ENCODE measurements around the gene DYNC1I1. TPM values are rescaled to one million over a fixed set of nuclear protein-coding genes. Genes with fewer than 3 reads are reported as not detected.

DYNC1I1 gene
- total RNA-seq, 2 experiments from 2014 or later, result 0.08 TPM; not detected in 1

DNA sequence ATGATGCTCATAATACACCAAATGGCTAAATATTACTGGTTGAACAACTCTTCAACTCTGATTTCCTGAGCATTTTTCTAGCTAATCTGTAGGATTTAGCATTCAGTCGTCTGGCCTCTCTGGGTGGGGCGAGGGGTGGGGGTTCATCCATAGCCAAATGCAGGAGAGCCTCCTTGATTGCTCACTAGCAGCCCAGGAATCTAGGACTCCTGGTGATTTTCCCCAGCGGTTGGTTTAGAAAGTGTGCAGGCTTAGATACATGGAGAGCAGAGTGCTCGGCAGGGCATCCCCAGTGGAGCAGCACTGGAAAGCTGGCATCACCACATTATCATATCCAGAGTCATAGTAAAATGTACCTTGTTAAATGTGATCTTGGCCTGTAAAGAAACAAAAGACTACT, 136.1 kb downstream of the DYNC1I1 start:
- H3K36me3 ChIP-seq (ENCODE audit: insufficient read depth, low read length), result no peaks in the 10 kb centered on the region
- DNase-seq, result no peak
- no peak overlapping the region for H3K27ac Mint-ChIP-seq
- POLR2A ChIA-PET, result no interaction called here
- no peaks in the 10 kb centered on the region for H3K4me1 ChIP-seq (ENCODE audit: insufficient read depth, low read length)
- H3K9me3 ChIP-seq (ENCODE audit: control insufficient read depth in 1 of 2, insufficient read depth in 1 of 2, low read length in 2 of 2), result no peaks in the 10 kb centered on the region
- no peak for TF ChIP-seq CTCF (IDR thresholded peaks at IDR 0.05)
- no peak overlapping the region for H3K4me3 ChIP-seq (ENCODE audit: low read length)
- H3K27me3 Mint-ChIP-seq, result peaks cover 26% of the 10 kb centered on the region
- H3K9me3 Mint-ChIP-seq, result no peaks in the 10 kb centered on the region
- H3K27ac ChIP-seq (ENCODE audit: low read depth in 1 of 2, low read length in 2 of 2), result no peak overlapping the region
- no peaks in the 10 kb centered on the region for H3K4me1 Mint-ChIP-seq (ENCODE audit: low read depth)
- no peaks in the 10 kb centered on the region for H3K36me3 Mint-ChIP-seq (ENCODE audit: low read depth)
- no peak for ATAC-seq (ENCODE audit: poor library complexity)
- CTCF ChIA-PET, result no interaction called here
- intact Hi-C loops (cut with DNase I, micrococcal nuclease), result no loop called here
- no peaks in the 10 kb centered on the region for H3K27me3 ChIP-seq (ENCODE audit: control insufficient read depth in 1 of 2, insufficient read depth in 2 of 2, low read length in 2 of 2)
- no peak overlapping the region for H3K4me3 Mint-ChIP-seq

- no peaks in the 10 kb centered on the region for H3K9me3 Mint-ChIP-seq
- Histone ChIP-seq H3K4me1 (ENCODE audit: insufficient read depth, low read length) (no peaks in the 10 kb centered on the region), H3K9me3 (ENCODE audit: control insufficient read depth in 1 of 2, insufficient read depth in 1 of 2, low read length in 2 of 2) (no peaks in the 10 kb centered on the region), H3K27ac (ENCODE audit: low read depth in 1 of 2, low read length in 2 of 2) (no peak overlapping the region), H3K36me3 (ENCODE audit: insufficient read depth, low read length) (no peaks in the 10 kb centered on the region), H3K4me3 (ENCODE audit: low read length) (no peak overlapping the region), H3K27me3 (ENCODE audit: control insufficient read depth in 1 of 2, insufficient read depth in 2 of 2, low read length in 2 of 2) (peaks cover 0 to 4% of the 10 kb centered on the region in 2 experiments)
- H3K27ac Mint-ChIP-seq, result no peak overlapping the region
- H3K27me3 Mint-ChIP-seq, result peaks cover 42% of the 10 kb centered on the region
- H3K4me3 Mint-ChIP-seq, result no peak overlapping the region
- POLR2A ChIA-PET, result no interaction called here
- intact Hi-C loops (cut with DNase I, micrococcal nuclease), result no loop called here
- DNase-seq, result no peak
- no peaks in the 10 kb centered on the region for H3K36me3 Mint-ChIP-seq (ENCODE audit: low read depth)
- TF ChIP-seq CTCF (IDR thresholded peaks at IDR 0.05), result no peak
- ATAC-seq (ENCODE audit: poor library complexity), result no peak
- H3K4me1 Mint-ChIP-seq (ENCODE audit: low read depth), result no peaks in the 10 kb centered on the region
- CTCF ChIA-PET, result no interaction called here
These were observed 138.0 kb downstream of the DYNC1I1 start for GRCh38 chr7:95910341-95910740.

GRCh38 chr7:95915731-95916130, 143.4 kb downstream of the DYNC1I1 start:
- no peaks in the 10 kb centered on the region for H3K36me3 ChIP-seq (ENCODE audit: insufficient read depth, low read length)
- peaks cover 0 to 6% of the 10 kb centered on the region in 2 experiments for H3K27me3 ChIP-seq (ENCODE audit: control insufficient read depth in 1 of 2, insufficient read depth in 2 of 2, low read length in 2 of 2)
- no peaks in the 10 kb centered on the region for H3K4me1 Mint-ChIP-seq (ENCODE audit: low read depth)
- TF ChIP-seq CTCF (IDR thresholded peaks at IDR 0.05), result no peak
- DNase-seq (no peak), ATAC-seq (ENCODE audit: poor library complexity) (no peak)
- peaks cover 64% of the 10 kb centered on the region for H3K27me3 Mint-ChIP-seq
- ChIA-PET CTCF (interaction anchor here (0.8 to 2.5 kb wide), 3 partner anchors 14 to 1112 kb away, joined by 3 to 17 read pairs (median 3); no protein-coding TSS in a partner anchor), POLR2A (no interaction called here)
- no peaks in the 10 kb centered on the region for H3K9me3 Mint-ChIP-seq
- no peak overlapping the region for H3K27ac Mint-ChIP-seq
- no peak overlapping the region for H3K4me3 Mint-ChIP-seq
- H3K4me3 ChIP-seq (ENCODE audit: low read length), result no peak overlapping the region
- intact Hi-C loops (cut with DNase I, micrococcal nuclease), result loop anchor here (1.0 to 2.0 kb wide), 6 partner anchors 1111 to 1920 kb away; no protein-coding TSS in a partner anchor
- no peaks in the 10 kb centered on the region for H3K4me1 ChIP-seq (ENCODE audit: insufficient read depth, low read length)
- H3K9me3 ChIP-seq (ENCODE audit: control insufficient read depth in 1 of 2, insufficient read depth in 1 of 2, low read length in 2 of 2), result no peaks in the 10 kb centered on the region
- H3K36me3 Mint-ChIP-seq (ENCODE audit: low read depth), result no peaks in the 10 kb centered on the region
- no peak overlapping the region for H3K27ac ChIP-seq (ENCODE audit: low read depth in 1 of 2, low read length in 2 of 2)
